Measurements from ENCODE around the gene TIMM10B. TPM values are rescaled to one million over a fixed set of nuclear protein-coding genes. Genes with fewer than 3 reads are reported as not detected.

TIMM10B gene
- 10 to 100 TPM; 31.5 to 43.4 TPM for total RNA-seq
- 10 to 100 TPM; 20.5 to 32.6 TPM for polyA plus RNA-seq
- long read RNA-seq, donor 1, transcript TIMM10B-201 (3 exons, 2,840 nt) = major isoform, 26 of 29 reads
- long read RNA-seq, donor 1, partial matches to known transcripts = 0 of 29 reads
- long read RNA-seq, donor 1, other reads (novel, unspliced or antisense) = 0 of 29 reads
- long read RNA-seq, donor 2, transcript TIMM10B-201 (3 exons, 2,840 nt) = major isoform, 5 of 6 reads
- long read RNA-seq, donor 2, partial matches to known transcripts = 0 of 6 reads
- long read RNA-seq, donor 2, other reads (novel, unspliced or antisense) = 0 of 6 reads
- long read RNA-seq, donor 3, transcript TIMM10B-201 (3 exons, 2,840 nt) = major isoform, 11 of 13 reads
- long read RNA-seq, donor 3, partial matches to known transcripts = 0 of 13 reads
- long read RNA-seq, donor 3, other reads (novel, unspliced or antisense) = 0 of 13 reads
- long read RNA-seq, donor 4, transcript TIMM10B-201 (3 exons, 2,840 nt) = major isoform, 7 of 8 reads
- long read RNA-seq, donor 4, partial matches to known transcripts = 0 of 8 reads
- long read RNA-seq, donor 4, other reads (novel, unspliced or antisense) = 0 of 8 reads
- long read RNA-seq, donor 5, transcript TIMM10B-201 (3 exons, 2,840 nt) = major isoform, 22 of 24 reads
- long read RNA-seq, donor 5, partial matches to known transcripts = 0 of 24 reads
- long read RNA-seq, donor 5, other reads (novel, unspliced or antisense) = 0 of 24 reads

GRCh38 chr11:6481012-6481923, at the start of gene TIMM10B, which contains the start of gene ARFIP2:
Gene TIMM10B (plus strand): TSS chr11:6481501. CDS start chr11:6481517, 16 bp downstream.
Gene ARFIP2 (minus strand): TSS chr11:6481331. CDS start chr11:6480421, 910 bp downstream.
- Histone ChIP-seq H3K9ac (ENCODE audit: insufficient read depth in 1 of 2, low read length in 2 of 2) (peak within 1 kb of the TSS; percentile 98 to 99), H3K27me3 (ENCODE audit: control insufficient read depth in 3 of 3, insufficient read depth in 3 of 3, low read length in 2 of 3) (no peaks in the 10 kb centered on the region), H3K27ac (ENCODE audit: low read depth in 1 of 2, low read length in 1 of 2) (peak within 1 kb of the TSS; percentile 79 to 96), H3K9me3 (ENCODE audit: control insufficient read depth in 4 of 4, insufficient read depth in 3 of 4, low read length in 3 of 4) (no peaks in the 10 kb centered on the region), H3K4me1 (ENCODE audit: control insufficient read depth in 5 of 5, insufficient read depth in 5 of 5, low read length in 5 of 5) (peaks cover 9 to 23% (median 15%) of the 10 kb centered on the region in 5 donors), H3K36me3 (ENCODE audit: control insufficient read depth in 4 of 4, insufficient read depth in 4 of 4, low read length in 4 of 4) (peaks cover 12 to 30% (median 24%) of the 10 kb centered on the region in 4 donors), H3K4me3 (peak within 1 kb of the TSS; percentile 77)
- no peak for TF ChIP-seq CTCF (IDR thresholded peaks at IDR 0.05; ENCODE audit: control extremely low read depth, extremely low read depth)
- ATAC-seq (ENCODE audit: insufficient read depth, low FRiP score) (peak; percentile 95), DNase-seq (peak; percentile 99)
- WGBS, 2 donors = 0 to 1% methylated on average over 62 to 66 of the region's 66 CpGs

GRCh38 chr11:6431861-6432260, 49.4 kb upstream of the TIMM10B start:
- H3K4me3 ChIP-seq = no peak overlapping the region
- H3K9ac ChIP-seq (ENCODE audit: insufficient read depth in 1 of 2, low read length in 2 of 2) = no peak overlapping the region
- ATAC-seq (ENCODE audit: insufficient read depth, low FRiP score) = no peak
- H3K4me1 ChIP-seq (ENCODE audit: control insufficient read depth in 5 of 5, insufficient read depth in 5 of 5, low read length in 5 of 5) = no peaks in the 10 kb centered on the region
- no peaks in the 10 kb centered on the region for H3K9me3 ChIP-seq (ENCODE audit: control insufficient read depth in 4 of 4, insufficient read depth in 3 of 4, low read length in 3 of 4)
- TF ChIP-seq CTCF (IDR thresholded peaks at IDR 0.05; ENCODE audit: control extremely low read depth, extremely low read depth) = no peak
- WGBS, 2 donors = 89 to 92% methylated on average over 3 of the region's 3 CpGs
- no peaks in the 10 kb centered on the region for H3K36me3 ChIP-seq (ENCODE audit: control insufficient read depth in 4 of 4, insufficient read depth in 4 of 4, low read length in 4 of 4)
- H3K27ac ChIP-seq (ENCODE audit: low read depth in 1 of 2, low read length in 1 of 2) = no peak overlapping the region
- no peak for DNase-seq
- H3K27me3 ChIP-seq (ENCODE audit: control insufficient read depth in 3 of 3, insufficient read depth in 3 of 3, low read length in 2 of 3) = no peaks in the 10 kb centered on the region

- WGBS, 2 donors = 72 to 89% methylated on average over 5 of the region's 5 CpGs
- ATAC-seq (ENCODE audit: insufficient read depth, low FRiP score) = no peak
- no peak for TF ChIP-seq CTCF (IDR thresholded peaks at IDR 0.05; ENCODE audit: control extremely low read depth, extremely low read depth)
- H3K4me1 ChIP-seq (ENCODE audit: control insufficient read depth in 5 of 5, insufficient read depth in 5 of 5, low read length in 5 of 5) = no peaks in the 10 kb centered on the region
- H3K9ac ChIP-seq (ENCODE audit: insufficient read depth in 1 of 2, low read length in 2 of 2) = no peak overlapping the region
- H3K27ac ChIP-seq (ENCODE audit: low read depth in 1 of 2, low read length in 1 of 2) = no peak overlapping the region
- DNase-seq = no peak
- no peak overlapping the region for H3K4me3 ChIP-seq
- no peaks in the 10 kb centered on the region for H3K36me3 ChIP-seq (ENCODE audit: control insufficient read depth in 4 of 4, insufficient read depth in 4 of 4, low read length in 4 of 4)
- no peaks in the 10 kb centered on the region for H3K9me3 ChIP-seq (ENCODE audit: control insufficient read depth in 4 of 4, insufficient read depth in 3 of 4, low read length in 3 of 4)
- H3K27me3 ChIP-seq (ENCODE audit: control insufficient read depth in 3 of 3, insufficient read depth in 3 of 3, low read length in 2 of 3) = no peaks in the 10 kb centered on the region
These were observed 47.2 kb upstream of the TIMM10B start for GRCh38 chr11:6433998-6434660.
